HEK293 (cell line): ENCODE data around the gene ELOVL7.

Experiments
- REST ChIP-seq: fragments of 450-650 bp; formaldehyde crosslinking; IDR thresholded peaks from 2 replicates; pipeline ENCODE4 v1.5.1; 2016; ENCODE audit warnings: missing biosample characterization, missing genetic modification characterization
- ZBTB8A ChIP-seq: fragments of 450-650 bp; formaldehyde crosslinking; IDR thresholded peaks from 2 replicates; pipeline ENCODE4 v1.5.1; 2016; ENCODE audit warnings: missing biosample characterization, missing genetic modification characterization
- ZNF10 ChIP-seq: fragments of 450-650 bp; formaldehyde crosslinking; IDR thresholded peaks from 2 replicates; pipeline ENCODE4 v1.5.1; 2017; ENCODE audit warnings: missing biosample characterization, missing genetic modification characterization
- ZNF114 ChIP-seq: fragments of 450-650 bp; formaldehyde crosslinking; IDR thresholded peaks from 2 replicates; pipeline ENCODE4 v1.5.0; 2017; ENCODE audit warnings: missing biosample characterization, missing genetic modification characterization
- ZNF214 ChIP-seq: fragments of 450-650 bp; formaldehyde crosslinking; IDR thresholded peaks from 2 replicates; pipeline ENCODE4 v1.5.1; 2017; ENCODE audit warnings: missing biosample characterization, mild to moderate bottlenecking, missing genetic modification characterization, borderline replicate concordance
- ZNF621 ChIP-seq: fragments of 450-650 bp; formaldehyde crosslinking; IDR thresholded peaks from 2 replicates; pipeline ENCODE4 v1.5.1; 2017; ENCODE audit warnings: missing biosample characterization, missing genetic modification characterization
- ZNF629 ChIP-seq: fragments of 450-650 bp; formaldehyde crosslinking; IDR thresholded peaks from 2 replicates; pipeline ENCODE4 v1.5.1; 2017; ENCODE audit warnings: missing biosample characterization, missing genetic modification characterization
- ZSCAN30 ChIP-seq: fragments of 450-650 bp; IDR thresholded peaks from 2 replicates; pipeline ENCODE4 v1.5.1; 2018; ENCODE audit warnings: missing biosample characterization, mild to moderate bottlenecking, missing genetic modification characterization, moderate library complexity
- TF ChIP-seq, protein P1 (sequence below): fragments of 450-650 bp; formaldehyde crosslinking; IDR thresholded peaks from 2 replicates; pipeline ENCODE4 v1.5.1; 2016; ENCODE audit warnings: missing biosample characterization, missing genetic modification characterization

DNA sequence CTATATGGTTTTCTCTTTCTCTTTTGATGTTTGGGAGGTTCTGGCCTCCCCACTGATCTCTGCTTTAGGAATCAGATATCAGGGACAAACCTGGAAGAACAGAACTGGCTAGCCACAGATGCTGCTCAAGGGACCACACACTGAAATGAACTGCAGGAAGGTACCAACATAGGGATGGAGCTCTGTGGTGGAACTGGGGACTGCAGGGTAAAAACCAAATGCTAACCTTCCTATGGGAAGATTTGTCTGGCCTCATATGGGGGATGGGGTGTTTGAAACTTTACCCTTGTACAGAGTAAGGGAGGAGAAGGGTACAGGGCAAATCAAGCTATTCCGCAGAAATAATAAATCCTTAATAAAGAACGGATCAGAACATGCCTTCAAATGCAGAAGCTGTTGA is 49.4 kb downstream of the ELOVL7 start:
- no peak for TF ChIP-seq ZNF10 (tag by site-specific recombination)
- no peak for TF ChIP-seq ZNF629
- TF ChIP-seq, protein P1, sequence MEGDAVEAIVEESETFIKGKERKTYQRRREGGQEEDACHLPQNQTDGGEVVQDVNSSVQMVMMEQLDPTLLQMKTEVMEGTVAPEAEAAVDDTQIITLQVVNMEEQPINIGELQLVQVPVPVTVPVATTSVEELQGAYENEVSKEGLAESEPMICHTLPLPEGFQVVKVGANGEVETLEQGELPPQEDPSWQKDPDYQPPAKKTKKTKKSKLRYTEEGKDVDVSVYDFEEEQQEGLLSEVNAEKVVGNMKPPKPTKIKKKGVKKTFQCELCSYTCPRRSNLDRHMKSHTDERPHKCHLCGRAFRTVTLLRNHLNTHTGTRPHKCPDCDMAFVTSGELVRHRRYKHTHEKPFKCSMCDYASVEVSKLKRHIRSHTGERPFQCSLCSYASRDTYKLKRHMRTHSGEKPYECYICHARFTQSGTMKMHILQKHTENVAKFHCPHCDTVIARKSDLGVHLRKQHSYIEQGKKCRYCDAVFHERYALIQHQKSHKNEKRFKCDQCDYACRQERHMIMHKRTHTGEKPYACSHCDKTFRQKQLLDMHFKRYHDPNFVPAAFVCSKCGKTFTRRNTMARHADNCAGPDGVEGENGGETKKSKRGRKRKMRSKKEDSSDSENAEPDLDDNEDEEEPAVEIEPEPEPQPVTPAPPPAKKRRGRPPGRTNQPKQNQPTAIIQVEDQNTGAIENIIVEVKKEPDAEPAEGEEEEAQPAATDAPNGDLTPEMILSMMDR (tag by site-specific recombination), result no peak
- TF ChIP-seq ZNF214 (tag by site-specific recombination), result no peak
- no peak for TF ChIP-seq ZNF114 (tag by site-specific recombination)
- no peak for TF ChIP-seq ZBTB8A
- no peak for TF ChIP-seq REST (tag by site-specific recombination)
- TF ChIP-seq ZNF621 (tag by site-specific recombination), result no peak
- TF ChIP-seq ZSCAN30 (tag by site-specific recombination), result no peak
